HG03097 (cell line): ENCODE results near the gene MATN4.

Source experiments
- ATAC-seq: cut with Tn5 transposase; IDR thresholded peaks from one replicate; pipeline ENCODE4 v1.9.1; 2021; ENCODE audit not compliant: unreplicated experiment, low FRiP score

MATN4 gene

GRCh38 chr20:45316150-45317080 lies 8.3 kb upstream of the MATN4 start:
- no peak for ATAC-seq

GRCh38 chr20:45315672-45316071 lies 7.6 kb upstream of the MATN4 start:
- ATAC-seq, result no peak

GRCh38 chr20:45313943-45314342 lies 5.8 kb upstream of the MATN4 start:
- no peak for ATAC-seq

- ATAC-seq, result no peak
These were observed 5.1 kb upstream of the MATN4 start for GRCh38 chr20:45313065-45313695.

GRCh38 chr20:45312241-45312640 lies 4.1 kb upstream of the MATN4 start:
- no peak for ATAC-seq

- no peak for ATAC-seq
These were observed 3.6 kb upstream of the MATN4 start for GRCh38 chr20:45311589-45312211.

GRCh38 chr20:45309075-45309474 lies 976 bp upstream of the MATN4 start:
- no peak for ATAC-seq

GRCh38 chr20:45307076-45307640 lies 941 bp downstream of the MATN4 start:
- no peak for ATAC-seq

GRCh38 chr20:45306431-45306982 lies 1.6 kb downstream of the MATN4 start, which contains the start of gene RBPJL:
Gene RBPJL (plus strand): TSS chr20:45306840. CDS start chr20:45306923, 83 bp downstream.
- ATAC-seq, result no peak

- no peak for ATAC-seq
These were observed 2.8 kb downstream of the MATN4 start for GRCh38 chr20:45305262-45305661.

- ATAC-seq, result no peak
These were observed 3.6 kb downstream of the MATN4 start for GRCh38 chr20:45304464-45304999.

- ATAC-seq, result no peak
These were observed 4.3 kb downstream of the MATN4 start for GRCh38 chr20:45303586-45304463.

- no peak for ATAC-seq
These were observed 6.3 kb downstream of the MATN4 start for GRCh38 chr20:45301824-45302271.

- ATAC-seq, result no peak
These were observed 7.1 kb downstream of the MATN4 start for GRCh38 chr20:45300961-45301360.

- ATAC-seq, result no peak
These were observed 8.3 kb downstream of the MATN4 start for GRCh38 chr20:45299786-45300185.

- ATAC-seq, result no peak
These were observed 10.2 kb downstream of the MATN4 start for GRCh38 chr20:45297786-45298497.

GRCh38 chr20:45294659-45295058 lies 13.4 kb downstream of the MATN4 start:
- ATAC-seq, result no peak

- ATAC-seq, result no peak
These were observed 14.1 kb downstream of the MATN4 start for GRCh38 chr20:45294003-45294368.
